HEK293 (cell line): ENCODE measurements around the gene EMD.

Experiments used
- CTCF ChIA-PET: fragments of 350-600 bp; formaldehyde crosslinking; extraction: SDS; loops from one replicate; lab custom pipeline; 2021; ENCODE audit warnings: antibody characterized with exemption; lab: Yijun Ruan, JAX
- POLR2A ChIA-PET: fragments of 300-600 bp; formaldehyde crosslinking; extraction: SDS; loops from one replicate; lab custom pipeline; 2020; ENCODE audit warnings: antibody characterized with exemption, inconsistent platforms; lab: Yijun Ruan, JAX
- H3K27ac ChIP-seq: fragments of 200-500 bp; sonication (Bioruptor generic); 2 replicates; pipeline ENCODE4 v1.5.1; 2014; ENCODE audit warnings: low read depth, low read length, control low read depth, inconsistent platforms; ENCODE audit errors: extremely low read depth
- H3K36me3 ChIP-seq, 2 experiments: fragments of 200-500 bp in 1 of 2; sonication (Bioruptor generic) in 1 of 2; 1 replicate in 1 of 2; 2 replicates in 1 of 2; pipeline ENCODE4 v1.5.1; 2014 to 2017; ENCODE audit warnings: inconsistent platforms in 2 of 2, low read length in 2 of 2; ENCODE audit not compliant: control insufficient read depth in 2 of 2, insufficient read depth in 1 of 2
- H3K4me1 ChIP-seq: fragments of 200-500 bp; sonication (Bioruptor generic); 2 replicates; pipeline ENCODE4 v1.5.1; 2014; ENCODE audit warnings: mild to moderate bottlenecking, low read length, inconsistent platforms; ENCODE audit not compliant: control insufficient read depth, insufficient read depth
- H3K4me3 ChIP-seq: 2 replicates; pipeline ENCODE4 v1.5.1; 2011; ENCODE audit warnings: low read depth, mild to moderate bottlenecking, control low read depth, low read length, moderate library complexity
- H3K9me3 ChIP-seq: fragments of 200-500 bp; sonication (Bioruptor generic); 2 replicates; pipeline ENCODE4 v1.5.1; 2014; ENCODE audit warnings: low read depth, low read length, inconsistent platforms; ENCODE audit not compliant: control insufficient read depth, insufficient read depth
- GFI1B ChIP-seq: fragments of 450-650 bp; formaldehyde crosslinking; IDR thresholded peaks from 2 replicates; pipeline ENCODE4 v1.5.1; 2016; ENCODE audit warnings: missing biosample characterization, missing genetic modification characterization
- GLIS2 ChIP-seq: fragments of 450-650 bp; formaldehyde crosslinking; IDR thresholded peaks from 2 replicates; pipeline ENCODE4 v1.5.1; 2016; ENCODE audit warnings: missing biosample characterization, missing genetic modification characterization
- HOXD13 ChIP-seq: sonication (generic); formaldehyde crosslinking; IDR thresholded peaks from 2 replicates; pipeline ENCODE4 v1.8.0; 2022; ENCODE audit warnings: missing genetic modification reagents, borderline replicate concordance
- KLF7 ChIP-seq: fragments of 450-650 bp; formaldehyde crosslinking; IDR thresholded peaks from 2 replicates; pipeline ENCODE4 v1.5.1; 2016; ENCODE audit warnings: missing biosample characterization, missing genetic modification characterization, borderline replicate concordance
- PRDM4 ChIP-seq: fragments of 450-650 bp; formaldehyde crosslinking; IDR thresholded peaks from 2 replicates; pipeline ENCODE4 v1.5.1; 2017; ENCODE audit warnings: missing biosample characterization, missing genetic modification characterization
- SALL2 ChIP-seq: fragments of 450-650 bp; formaldehyde crosslinking; IDR thresholded peaks from 2 replicates; pipeline ENCODE4 v1.5.0; 2017; ENCODE audit warnings: missing biosample characterization, mild to moderate bottlenecking, missing genetic modification characterization, borderline replicate concordance
- SP7 ChIP-seq: fragments of 450-650 bp; formaldehyde crosslinking; IDR thresholded peaks from 2 replicates; pipeline ENCODE4 v1.5.1; 2016; ENCODE audit warnings: missing biosample characterization, missing genetic modification characterization
- ZBTB11 ChIP-seq: fragments of 450-650 bp; formaldehyde crosslinking; conservative IDR thresholded peaks from 2 replicates; pipeline ENCODE4 v1.5.1; 2016; ENCODE audit warnings: low read depth, missing biosample characterization, missing genetic modification characterization
- ZBTB21 ChIP-seq: fragments of 450-650 bp; formaldehyde crosslinking; IDR thresholded peaks from 2 replicates; pipeline ENCODE4 v1.5.1; 2017; ENCODE audit warnings: missing biosample characterization, missing genetic modification characterization
- ZBTB26 ChIP-seq: fragments of 450-650 bp; formaldehyde crosslinking; optimal IDR thresholded peaks from 2 replicates; pipeline ENCODE3; 2016; ENCODE audit warnings: missing biosample characterization, mild to moderate bottlenecking, missing genetic modification characterization
- ZEB2 ChIP-seq: fragments of 450-650 bp; formaldehyde crosslinking; IDR thresholded peaks from 2 replicates; pipeline ENCODE4 v1.5.1; 2016; ENCODE audit warnings: missing biosample characterization, missing genetic modification characterization
- ZNF157 ChIP-seq: fragments of 450-650 bp; formaldehyde crosslinking; IDR thresholded peaks from 2 replicates; pipeline ENCODE4 v1.5.1; 2016; ENCODE audit warnings: missing biosample characterization, missing genetic modification characterization
- ZNF202 ChIP-seq: fragments of 450-650 bp; formaldehyde crosslinking; IDR thresholded peaks from 2 replicates; pipeline ENCODE4 v1.5.1; 2016; ENCODE audit warnings: missing biosample characterization, missing genetic modification characterization, borderline replicate concordance
- ZNF239 ChIP-seq: fragments of 450-650 bp; formaldehyde crosslinking; IDR thresholded peaks from 2 replicates; pipeline ENCODE4 v1.5.1; 2016; ENCODE audit warnings: missing biosample characterization, missing genetic modification characterization
- ZNF398 ChIP-seq: fragments of 450-650 bp; formaldehyde crosslinking; IDR thresholded peaks from 2 replicates; pipeline ENCODE4 v1.5.1; 2017; ENCODE audit warnings: missing biosample characterization, missing genetic modification characterization
- ZNF426 ChIP-seq: fragments of 450-650 bp; formaldehyde crosslinking; IDR thresholded peaks from 2 replicates; pipeline ENCODE4 v1.5.1; 2017; ENCODE audit warnings: missing biosample characterization, missing genetic modification characterization, mild to moderate bottlenecking, inconsistent platforms, moderate library complexity
- ZNF449 ChIP-seq: fragments of 450-650 bp; formaldehyde crosslinking; IDR thresholded peaks from 2 replicates; pipeline ENCODE4 v1.5.1; 2017; ENCODE audit warnings: missing biosample characterization, mild to moderate bottlenecking, missing genetic modification characterization, moderate library complexity
- ZNF48 ChIP-seq: fragments of 450-650 bp; formaldehyde crosslinking; IDR thresholded peaks from 2 replicates; pipeline ENCODE4 v1.5.1; 2016; ENCODE audit warnings: missing biosample characterization, missing genetic modification characterization
- ZNF544 ChIP-seq: fragments of 450-650 bp; formaldehyde crosslinking; IDR thresholded peaks from 2 replicates; pipeline ENCODE4 v1.5.0; 2017; ENCODE audit warnings: missing biosample characterization, missing genetic modification characterization
- ZNF580 ChIP-seq: fragments of 450-650 bp; formaldehyde crosslinking; IDR thresholded peaks from 2 replicates; pipeline ENCODE4 v1.5.1; 2016; ENCODE audit warnings: missing biosample characterization, missing genetic modification characterization
- ZNF624 ChIP-seq: fragments of 450-650 bp; formaldehyde crosslinking; IDR thresholded peaks from 2 replicates; pipeline ENCODE4 v1.5.1; 2017; ENCODE audit warnings: missing biosample characterization, missing genetic modification characterization
- ZNF639 ChIP-seq: fragments of 450-650 bp; formaldehyde crosslinking; IDR thresholded peaks from 2 replicates; pipeline ENCODE4 v1.5.1; 2016; ENCODE audit warnings: missing biosample characterization, missing genetic modification characterization
- ZNF707 ChIP-seq: fragments of 450-650 bp; formaldehyde crosslinking; IDR thresholded peaks from 2 replicates; pipeline ENCODE4 v1.5.1; 2016; ENCODE audit warnings: missing biosample characterization, missing genetic modification characterization

EMD gene

GRCh38 chrX:154374313-154375155 is 4.6 kb upstream of the EMD start, which contains the start of gene FLNA (continued):
- TF ChIP-seq ZNF544 (tag by site-specific recombination) = no peak
- TF ChIP-seq SP7 (tag by site-specific recombination) = peak; percentile 15; the same call in 1 of the 2 replicates
- peak; percentile 95 for TF ChIP-seq GLIS2 (tag by site-specific recombination)
- no peak for TF ChIP-seq ZNF580 (tag by site-specific recombination)
- TF ChIP-seq ZNF398 (tag by site-specific recombination) = peak; percentile 58; the same call in 1 of the 2 replicates
- no peak for TF ChIP-seq PRDM4 (tag by site-specific recombination)
- no peak for TF ChIP-seq ZNF48 (tag by site-specific recombination)

GRCh38 chrX:154375156-154375504 is 4.0 kb upstream of the EMD start:
- CTCF ChIA-PET = interaction anchor here (1.2 to 3.8 kb wide), 3 partner anchors 152 to 361 kb away, joined by 3 to 29 read pairs (median 4); no protein-coding TSS in a partner anchor
- H3K4me1 ChIP-seq = peaks cover 15% of the 10 kb centered on the region
- TF ChIP-seq KLF7 (tag by site-specific recombination) (no peak), ZNF157 (tag by site-specific recombination) (no peak), ZEB2 (no peak; the same call in 1 of the 2 replicates), GFI1B (tag by site-specific recombination) (no peak), HOXD13 (CRISPR knock-in tag) (no peak), ZNF426 (tag by site-specific recombination) (no peak), SALL2 (no peak), ZNF449 (tag by site-specific recombination) (no peak), ZNF707 (tag by site-specific recombination) (no peak), ZNF639 (tag by site-specific recombination) (no peak), ZBTB26 (tag by site-specific recombination) (no peak), ZBTB21 (tag by site-specific recombination) (no peak), ZNF202 (tag by site-specific recombination) (no peak), ZNF624 (tag by site-specific recombination) (no peak), ZNF239 (tag by site-specific recombination) (no peak), ZBTB11 (no peak)

More at GRCh38 chrX:154375156-154375504, 4.0 kb upstream of the EMD start:
- Histone ChIP-seq H3K36me3 (peaks cover 0 to 5% of the 10 kb centered on the region in 2 experiments; a peak in 1 of 3 replicates), H3K9me3 (no peaks in the 10 kb centered on the region), H3K4me3 (no peak overlapping the region; the same call in 1 of the 2 replicates), H3K27ac (peak overlapping the region; percentile 66)
- POLR2A ChIA-PET = interaction anchor here (1.4 to 2.4 kb wide), 2 partner anchors 8 to 10 kb away, joined by 3 to 19 read pairs; no protein-coding TSS in a partner anchor
